Measurements from ENCODE around the gene UBE2D1.

- TF ChIP-seq CTCF (IDR thresholded peaks at IDR 0.05) (no peak), POLR2A (IDR thresholded peaks at IDR 0.05) (no peak), POLR2AphosphoS5 (IDR thresholded peaks at IDR 0.05) (no peak)
Observed at GRCh38 chr10:58328233-58328632, 6.6 kb upstream of the UBE2D1 start.

Measured in sigmoid colon (tissue), 4 donors.